GM10266 (cell line): ENCODE measurements around the gene MAP2K7.

ENCODE experiments used
- DNase-seq: peaks from one replicate; pipeline ENCODE4 v3.0.0; 2012; ENCODE audit errors: extremely low spot score
- CTCF ChIP-seq: IDR thresholded peaks from 2 replicates; pipeline ENCODE4 v1.5.1; 2012; ENCODE audit warnings: mild to moderate bottlenecking, low read depth; ENCODE audit not compliant: control insufficient read depth, insufficient read depth; ENCODE audit errors: missing control alignments

The MAP2K7 gene

GRCh38 chr19:7908078-7908699, 4.5 kb downstream of the MAP2K7 start:
- no peak for DNase-seq
- TF ChIP-seq CTCF, result no peak

DNA sequence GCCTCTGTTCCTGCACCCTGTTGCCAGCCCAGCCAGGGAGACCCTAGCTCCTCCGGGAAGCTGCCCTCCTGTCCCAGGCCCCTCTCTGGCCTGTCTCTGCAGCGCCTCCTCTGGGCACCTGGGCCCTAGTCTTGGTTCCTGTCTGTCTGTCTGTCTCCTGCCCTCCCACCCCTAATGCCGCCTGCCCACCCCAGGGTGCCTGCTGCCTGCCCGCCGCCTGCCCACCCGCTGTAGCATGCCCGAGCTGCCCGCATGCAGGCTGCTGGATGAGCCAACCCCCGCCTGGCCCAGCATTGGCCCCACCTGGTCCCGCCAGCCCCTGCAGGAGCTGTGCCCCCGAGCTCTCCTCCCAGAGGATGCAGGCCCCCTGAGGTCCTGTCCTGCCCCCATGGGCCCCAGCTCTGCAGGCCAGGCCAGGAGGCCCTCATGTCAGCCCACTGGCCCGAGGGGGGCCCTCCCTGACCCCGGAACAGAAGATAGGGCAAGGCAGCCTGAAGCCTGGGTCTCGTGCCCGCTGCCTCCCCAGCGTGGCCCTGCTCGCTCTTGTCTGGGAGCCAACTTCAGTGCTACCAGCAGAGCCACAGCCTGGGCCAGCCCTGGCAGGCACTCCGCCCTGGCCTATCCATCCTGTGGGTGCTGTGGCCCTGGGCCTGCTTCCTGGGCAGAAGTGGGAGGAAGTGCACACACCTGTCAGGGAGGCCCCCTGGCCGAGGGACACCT, 5.2 kb downstream of the MAP2K7 start:
- no peak for DNase-seq
- TF ChIP-seq CTCF, result no peak

GRCh38 chr19:7909471-7910067, 5.9 kb downstream of the MAP2K7 start:
- TF ChIP-seq CTCF, result no peak
- DNase-seq, result no peak

DNA sequence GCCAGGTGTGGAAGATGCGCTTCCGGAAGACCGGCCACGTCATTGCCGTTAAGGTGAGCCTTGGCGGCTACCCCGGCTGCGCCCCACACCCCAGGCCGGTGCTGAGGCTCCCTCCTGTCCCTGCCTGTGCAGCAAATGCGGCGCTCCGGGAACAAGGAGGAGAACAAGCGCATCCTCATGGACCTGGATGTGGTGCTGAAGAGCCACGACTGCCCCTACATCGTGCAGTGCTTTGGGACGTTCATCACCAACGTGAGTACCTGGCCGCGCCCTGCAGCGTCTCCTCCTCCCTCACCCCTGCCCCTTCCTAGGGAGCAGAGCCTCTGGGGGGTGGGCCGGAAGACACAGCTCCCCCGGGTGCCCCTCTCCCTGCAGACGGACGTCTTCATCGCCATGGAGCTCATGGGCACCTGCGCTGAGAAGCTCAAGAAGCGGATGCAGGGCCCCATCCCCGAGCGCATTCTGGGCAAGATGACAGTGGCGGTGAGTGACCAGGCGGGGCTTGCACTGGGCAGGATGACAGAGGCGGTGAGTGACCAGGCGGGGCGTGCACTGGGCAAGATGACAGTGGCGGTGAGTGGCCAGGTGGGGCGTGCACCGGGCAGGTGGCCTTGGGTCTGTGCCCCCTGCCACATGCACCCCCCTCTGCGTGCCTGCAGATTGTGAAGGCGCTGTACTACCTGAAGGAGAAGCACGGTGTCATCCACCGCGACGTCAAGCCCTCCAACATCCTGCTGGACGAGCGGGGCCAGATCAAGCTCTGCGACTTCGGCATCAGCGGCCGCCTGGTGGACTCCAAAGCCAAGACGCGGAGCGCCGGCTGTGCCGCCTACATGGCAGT, 6.9 kb downstream of the MAP2K7 start:
- no peak for DNase-seq
- TF ChIP-seq CTCF, result no peak

GRCh38 chr19:7911508-7912143, 7.9 kb downstream of the MAP2K7 start:
- no peak for DNase-seq
- no peak for TF ChIP-seq CTCF

DNA sequence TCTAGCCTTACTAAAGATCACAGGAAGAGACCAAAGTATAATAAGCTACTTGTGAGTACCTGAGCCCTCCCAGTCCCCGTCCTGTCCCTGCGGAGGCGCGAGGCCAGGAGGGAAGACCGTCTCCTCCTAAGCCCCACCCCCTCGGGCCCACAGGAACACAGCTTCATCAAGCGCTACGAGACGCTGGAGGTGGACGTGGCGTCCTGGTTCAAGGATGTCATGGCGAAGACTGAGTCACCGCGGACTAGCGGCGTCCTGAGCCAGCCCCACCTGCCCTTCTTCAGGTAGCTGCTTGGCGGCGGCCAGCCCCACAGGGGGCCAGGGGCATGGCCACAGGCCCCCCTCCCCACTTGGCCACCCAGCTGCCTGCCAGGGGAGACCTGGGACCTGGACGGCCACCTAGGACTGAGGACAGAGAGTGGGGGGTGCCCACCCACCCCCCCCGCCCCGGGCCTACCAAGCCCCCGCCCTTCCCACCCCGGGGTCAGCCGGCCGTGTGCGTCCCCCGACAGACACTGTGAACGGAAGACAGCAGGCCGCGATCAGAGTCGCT, 8.5 kb downstream of the MAP2K7 start:
- no peak for TF ChIP-seq CTCF
- no peak for DNase-seq
